Body of pancreas (tissue), 4 donors: ENCODE data around the gene MFSD6. TPM values are rescaled to one million over a fixed set of nuclear protein-coding genes. Genes with fewer than 3 reads are reported as not detected.

Experiments used
- ATAC-seq: fragments of 150-250 bp; one replicate; pipeline ENCODE4 v1.9.1; 2016
- DNase-seq, 4 donors: peaks; one replicate each; pipeline ENCODE4 v3.0.0-alpha.2; 2019
- H3K27ac ChIP-seq, 4 donors: fragments of 200-600 bp; sonication (generic); 1 replicate in 3 of 4; 2 replicates in 1 of 4; pipeline versions ENCODE4 v1.5.1 to v1.6.1; 2016 to 2019; ENCODE audit warnings: mild to moderate bottlenecking in 1 of 4, mixed read lengths in 1 of 4, moderate library complexity in 1 of 4
- H3K27me3 ChIP-seq, 2 donors: fragments of 200-600 bp; sonication (generic); one replicate each; pipeline ENCODE4 v1.6.0; 2016; ENCODE audit warnings: mild to moderate bottlenecking in 1 of 2
- H3K36me3 ChIP-seq, 2 donors: fragments of 200-600 bp; sonication (generic); replicated peaks in 1 of 2; 2 replicates each; pipeline ENCODE4 v1.5.1; 2016; ENCODE audit warnings: low read depth in 2 of 2; ENCODE audit not compliant: insufficient read depth in 1 of 2
- H3K4me1 ChIP-seq: fragments of 200-600 bp; sonication (generic); one replicate; pipeline ENCODE4 v1.6.0; 2016
- H3K4me3 ChIP-seq, 2 donors: fragments of 200-600 bp; sonication (generic); 1 replicate in 1 of 2; 2 replicates in 1 of 2; pipeline ENCODE4 v1.5.1; 2016 to 2019
- H3K9me3 ChIP-seq, 3 donors: fragments of 200-600 bp; sonication (generic); 1 replicate in 2 of 3; 2 replicates in 1 of 3; pipeline ENCODE4 v1.5.1; 2016
- POLR2A ChIP-seq, 3 donors: fragments of 450-650 bp; IDR thresholded peaks; one replicate each; pipeline ENCODE4 v1.6.1; 2016; ENCODE audit warnings: antibody characterized with exemption in 3 of 3, mild to moderate bottlenecking in 2 of 3
- WGBS, 2 donors: methylation state at CpG; one replicate each; pipeline ENCODE4 v1.1.5; 2017; 5-methylcytosine and 5-hydroxymethylcytosine counted together
- intact Hi-C: fragments of 100-400 bp; cut with DNase I; formaldehyde crosslinking; loops from one replicate; pipeline ENCODE4 v1.15.1; 2023
- total RNA-seq, 2 donors: library from RNA; depleted of rRNA; stranded (reverse); fragments of >200 nt; gene quantifications; one replicate each; pipeline ENCODE4 v1.1.0, GENCODE V29; 2016
- TF ChIP-seq, protein P1 (sequence below), 7 experiments: fragments of 450-650 bp in 4 of 7; fragments of 200-600 bp in 3 of 7; sonication (generic) in 3 of 7; IDR thresholded peaks; one replicate each; pipeline ENCODE4 v1.5.1; 2016 to 2019; ENCODE audit warnings: antibody characterized with exemption in 7 of 7

Gene MFSD6
- total RNA-seq, 2 donors from 2014 or later, result 38.7 to 46.8 TPM

GRCh38 chr2:190524928-190525327 lies 116.8 kb downstream of the MFSD6 start:
- H3K27ac ChIP-seq, result no peak overlapping the region
- intact Hi-C loops, result no loop called here
- DNase-seq (no peak), ATAC-seq (no peak)
- H3K9me3 ChIP-seq, result no peaks in the 10 kb centered on the region
- no peaks in the 10 kb centered on the region for H3K27me3 ChIP-seq
- no peak overlapping the region for H3K4me3 ChIP-seq
- no peaks in the 10 kb centered on the region for H3K4me1 ChIP-seq
- TF ChIP-seq, protein P1, sequence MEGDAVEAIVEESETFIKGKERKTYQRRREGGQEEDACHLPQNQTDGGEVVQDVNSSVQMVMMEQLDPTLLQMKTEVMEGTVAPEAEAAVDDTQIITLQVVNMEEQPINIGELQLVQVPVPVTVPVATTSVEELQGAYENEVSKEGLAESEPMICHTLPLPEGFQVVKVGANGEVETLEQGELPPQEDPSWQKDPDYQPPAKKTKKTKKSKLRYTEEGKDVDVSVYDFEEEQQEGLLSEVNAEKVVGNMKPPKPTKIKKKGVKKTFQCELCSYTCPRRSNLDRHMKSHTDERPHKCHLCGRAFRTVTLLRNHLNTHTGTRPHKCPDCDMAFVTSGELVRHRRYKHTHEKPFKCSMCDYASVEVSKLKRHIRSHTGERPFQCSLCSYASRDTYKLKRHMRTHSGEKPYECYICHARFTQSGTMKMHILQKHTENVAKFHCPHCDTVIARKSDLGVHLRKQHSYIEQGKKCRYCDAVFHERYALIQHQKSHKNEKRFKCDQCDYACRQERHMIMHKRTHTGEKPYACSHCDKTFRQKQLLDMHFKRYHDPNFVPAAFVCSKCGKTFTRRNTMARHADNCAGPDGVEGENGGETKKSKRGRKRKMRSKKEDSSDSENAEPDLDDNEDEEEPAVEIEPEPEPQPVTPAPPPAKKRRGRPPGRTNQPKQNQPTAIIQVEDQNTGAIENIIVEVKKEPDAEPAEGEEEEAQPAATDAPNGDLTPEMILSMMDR (IDR thresholded peaks at IDR 0.05), result no peak
- TF ChIP-seq POLR2A (IDR thresholded peaks at IDR 0.05), result no peak
- no peaks in the 10 kb centered on the region for H3K36me3 ChIP-seq

GRCh38 chr2:190526105-190526750 lies 118.1 kb downstream of the MFSD6 start:
- Histone ChIP-seq H3K4me3 (no peak overlapping the region), H3K27me3 (no peaks in the 10 kb centered on the region), H3K9me3 (no peaks in the 10 kb centered on the region), H3K4me1 (no peaks in the 10 kb centered on the region), H3K36me3 (no peaks in the 10 kb centered on the region), H3K27ac (no peak overlapping the region)
- WGBS, 2 donors, result 74 to 90% methylated on average over 4 of the region's 4 CpGs
- TF ChIP-seq, protein P1 (IDR thresholded peaks at IDR 0.05), result no peak
- no peak for TF ChIP-seq POLR2A (IDR thresholded peaks at IDR 0.05)
- DNase-seq, result no peak
- intact Hi-C loops, result no loop called here
- no peak for ATAC-seq

GRCh38 chr2:190527214-190527613 lies 119.1 kb downstream of the MFSD6 start:
- Histone ChIP-seq H3K27ac (no peak overlapping the region), H3K4me1 (no peaks in the 10 kb centered on the region), H3K4me3 (no peak overlapping the region), H3K9me3 (no peaks in the 10 kb centered on the region), H3K36me3 (no peaks in the 10 kb centered on the region), H3K27me3 (no peaks in the 10 kb centered on the region)
- ATAC-seq (no peak), DNase-seq (no peak)
- TF ChIP-seq POLR2A (IDR thresholded peaks at IDR 0.05), result no peak
- TF ChIP-seq, protein P1 (IDR thresholded peaks at IDR 0.05), result no peak
- intact Hi-C loops, result no loop called here
- WGBS, 2 donors, result 90 to 93% methylated on average over 4 of the region's 4 CpGs

DNA sequence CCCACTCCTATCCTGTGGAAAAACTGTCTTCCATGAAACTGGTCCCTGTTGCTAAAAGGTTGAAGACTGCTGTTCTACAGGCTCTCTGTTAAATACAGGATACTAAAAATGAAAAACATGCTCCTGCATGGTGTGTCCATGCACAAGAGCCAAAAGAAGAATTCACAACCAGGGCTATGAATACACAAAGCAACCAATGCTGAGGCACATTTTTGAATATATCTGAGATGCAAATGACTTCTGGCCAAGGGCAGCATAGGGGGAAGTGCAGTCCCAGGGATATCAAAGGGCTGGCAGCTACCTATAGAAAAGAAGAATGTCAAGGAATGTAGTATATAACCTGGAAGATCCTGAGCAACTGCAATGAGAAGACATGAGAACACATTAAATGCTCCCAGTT lies 119.8 kb downstream of the MFSD6 start:
- DNase-seq (no peak), ATAC-seq (no peak)
- TF ChIP-seq POLR2A (IDR thresholded peaks at IDR 0.05), result no peak
- TF ChIP-seq, protein P1 (IDR thresholded peaks at IDR 0.05), result no peak
- H3K4me3 ChIP-seq, result no peak overlapping the region
- no peak overlapping the region for H3K27ac ChIP-seq
- intact Hi-C loops, result no loop called here
- H3K36me3 ChIP-seq, result no peaks in the 10 kb centered on the region
- no peaks in the 10 kb centered on the region for H3K9me3 ChIP-seq
- no peaks in the 10 kb centered on the region for H3K27me3 ChIP-seq
- H3K4me1 ChIP-seq, result no peaks in the 10 kb centered on the region

- H3K27me3 ChIP-seq, result no peaks in the 10 kb centered on the region
- intact Hi-C loops, result no loop called here
- H3K4me3 ChIP-seq, result no peak overlapping the region
- no peak overlapping the region for H3K27ac ChIP-seq
- H3K9me3 ChIP-seq, result no peaks in the 10 kb centered on the region
- 11% methylated on average over 1 of the region's 1 CpG; no CpG with 5 or more reads in 1 of the 2 donors for WGBS, 2 donors
- DNase-seq (no peak), ATAC-seq (no peak)
- TF ChIP-seq POLR2A (IDR thresholded peaks at IDR 0.05), result no peak
- TF ChIP-seq, protein P1 (IDR thresholded peaks at IDR 0.05), result no peak
- H3K4me1 ChIP-seq, result peaks cover 3% of the 10 kb centered on the region
- no peaks in the 10 kb centered on the region for H3K36me3 ChIP-seq
Measured at GRCh38 chr2:190528521-190529001, 120.4 kb downstream of the MFSD6 start.
